BJ (cell line): Measurements from ENCODE around the gene CRYBG2. TPM values are rescaled to one million over a fixed set of nuclear protein-coding genes. Genes with fewer than 3 reads are reported as not detected.

Experiments used
- CTCF ChIA-PET: fragments of 350-600 bp; formaldehyde crosslinking; extraction: SDS; loops from one replicate; lab custom pipeline; 2021; ENCODE audit warnings: antibody characterized with exemption, inconsistent platforms; lab: Yijun Ruan, JAX
- POLR2A ChIA-PET: fragments of 300-600 bp; sonication (Branson Sonifier 250); formaldehyde crosslinking; extraction: SDS; loops from one replicate; lab custom pipeline; 2021; ENCODE audit warnings: antibody characterized with exemption; lab: Charles Lee
- DNase-seq: peaks from one replicate; pipeline ENCODE4 v3.0.0-alpha.2; 2011; ENCODE audit warnings: low read depth
- H3K27me3 ChIP-seq: 2 replicates; pipeline ENCODE4 v1.6.0; 2011; ENCODE audit warnings: low read length; ENCODE audit not compliant: control insufficient read depth, insufficient read depth
- H3K36me3 ChIP-seq: 2 replicates; pipeline ENCODE4 v1.5.1; 2011; ENCODE audit warnings: low read length; ENCODE audit not compliant: control insufficient read depth, insufficient read depth
- H3K4me3 ChIP-seq: 2 replicates; pipeline ENCODE4 v1.5.1; 2011; ENCODE audit warnings: low read depth, mild to moderate bottlenecking, control low read depth, low read length
- polyA plus RNA-seq: library from polyadenylated mRNA; depleted of rRNA; stranded (reverse); fragments of >200 nt; gene quantifications from 2 replicates; pipeline ENCODE4 v1.2.3, GENCODE V29; 2011
- TF ChIP-seq, protein P1 (sequence below): IDR thresholded peaks from 2 replicates; pipeline ENCODE4 v1.5.1; 2011; ENCODE audit warnings: low read depth, mild to moderate bottlenecking, control low read depth, inconsistent platforms, low read length, moderate library complexity; ENCODE audit not compliant: insufficient read depth

CRYBG2 gene
- polyA plus RNA-seq, 1 experiment, result 0.44 TPM

DNA sequence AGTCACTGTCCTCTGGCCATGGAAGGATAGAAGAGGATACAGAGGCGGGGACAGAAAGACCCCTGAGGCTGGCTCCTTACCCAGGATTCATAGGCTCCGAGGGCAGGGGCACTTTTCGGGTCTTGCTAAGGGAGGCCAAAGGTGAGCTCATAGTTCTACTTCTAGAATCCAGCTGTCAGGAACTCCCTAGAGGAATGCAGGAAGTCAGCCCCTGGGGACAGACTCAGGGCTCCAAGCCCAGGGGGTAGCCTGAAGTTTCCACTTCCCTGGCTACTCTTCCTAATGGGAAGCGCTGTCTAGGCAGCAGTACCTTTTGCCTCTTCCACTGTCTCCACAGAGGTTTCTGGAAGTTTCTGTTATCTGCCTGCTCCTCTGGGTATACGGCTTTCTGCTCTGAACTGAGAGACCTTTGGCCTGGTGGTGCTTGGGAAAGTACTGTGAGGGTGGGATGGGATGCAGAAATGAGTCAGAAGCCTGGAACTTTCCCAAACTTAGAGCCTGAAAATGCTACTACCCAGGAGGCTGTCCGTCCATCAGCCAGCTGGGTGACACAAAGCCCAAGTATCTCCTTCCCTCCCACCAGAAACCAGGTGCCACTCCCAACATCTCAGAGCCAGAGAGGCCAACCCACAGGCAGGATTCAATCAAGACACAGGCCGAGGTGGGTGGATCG is 51.1 kb downstream of the CRYBG2 start:
- no peak for DNase-seq
- TF ChIP-seq, protein P1, sequence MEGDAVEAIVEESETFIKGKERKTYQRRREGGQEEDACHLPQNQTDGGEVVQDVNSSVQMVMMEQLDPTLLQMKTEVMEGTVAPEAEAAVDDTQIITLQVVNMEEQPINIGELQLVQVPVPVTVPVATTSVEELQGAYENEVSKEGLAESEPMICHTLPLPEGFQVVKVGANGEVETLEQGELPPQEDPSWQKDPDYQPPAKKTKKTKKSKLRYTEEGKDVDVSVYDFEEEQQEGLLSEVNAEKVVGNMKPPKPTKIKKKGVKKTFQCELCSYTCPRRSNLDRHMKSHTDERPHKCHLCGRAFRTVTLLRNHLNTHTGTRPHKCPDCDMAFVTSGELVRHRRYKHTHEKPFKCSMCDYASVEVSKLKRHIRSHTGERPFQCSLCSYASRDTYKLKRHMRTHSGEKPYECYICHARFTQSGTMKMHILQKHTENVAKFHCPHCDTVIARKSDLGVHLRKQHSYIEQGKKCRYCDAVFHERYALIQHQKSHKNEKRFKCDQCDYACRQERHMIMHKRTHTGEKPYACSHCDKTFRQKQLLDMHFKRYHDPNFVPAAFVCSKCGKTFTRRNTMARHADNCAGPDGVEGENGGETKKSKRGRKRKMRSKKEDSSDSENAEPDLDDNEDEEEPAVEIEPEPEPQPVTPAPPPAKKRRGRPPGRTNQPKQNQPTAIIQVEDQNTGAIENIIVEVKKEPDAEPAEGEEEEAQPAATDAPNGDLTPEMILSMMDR, result no peak
- ChIA-PET CTCF (interaction anchor here (1.9 kb wide), 1 partner anchor 18 kb away, joined by 6 read pairs; no protein-coding TSS in a partner anchor), POLR2A (interaction anchor here (1.4 kb wide), 1 partner anchor 18 kb away, joined by 3 read pairs; no protein-coding TSS in a partner anchor)
- no peaks in the 10 kb centered on the region for H3K27me3 ChIP-seq
- no peaks in the 10 kb centered on the region for H3K36me3 ChIP-seq
- H3K4me3 ChIP-seq, result no peak overlapping the region

DNA sequence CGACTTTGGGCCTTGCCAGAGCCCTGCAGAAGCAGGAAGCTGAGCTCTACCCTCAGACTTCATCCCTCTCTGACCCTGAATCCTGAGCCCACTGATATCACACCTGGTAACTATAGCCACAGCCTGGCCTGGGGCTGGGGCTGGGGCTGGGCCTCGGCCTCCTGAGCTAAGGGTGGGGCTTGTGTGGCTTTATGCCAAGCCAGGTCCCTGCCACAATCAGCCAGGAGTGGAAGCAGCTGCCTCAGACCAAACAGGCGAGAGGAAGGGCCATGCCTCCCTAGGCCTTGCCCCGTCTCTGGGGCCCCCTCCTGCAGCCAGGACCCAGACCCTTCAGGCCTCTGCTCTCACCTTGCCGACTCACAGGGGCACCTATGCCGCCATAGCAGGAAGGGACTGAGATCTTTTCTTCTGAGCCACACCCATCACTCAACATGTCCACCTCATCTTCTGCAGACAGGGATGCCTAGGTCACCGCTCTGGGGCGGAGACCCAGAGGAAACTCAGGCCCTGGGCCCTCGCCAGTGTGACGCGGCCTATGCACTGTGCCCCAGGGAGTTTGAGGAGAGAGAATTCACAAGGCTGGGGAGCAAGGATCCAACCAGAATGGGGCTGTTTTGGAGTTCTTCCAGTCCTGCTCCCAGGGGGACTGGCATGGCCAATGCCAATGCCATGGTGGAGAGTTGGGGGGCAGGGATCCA is 53.2 kb downstream of the CRYBG2 start:
- Histone ChIP-seq H3K27me3 (no peaks in the 10 kb centered on the region), H3K36me3 (no peaks in the 10 kb centered on the region), H3K4me3 (no peak overlapping the region)
- no peak for DNase-seq
- POLR2A ChIA-PET, result no interaction called here
- TF ChIP-seq, protein P1, result no peak
- CTCF ChIA-PET, result interaction anchor here (0.8 to 2.4 kb wide), 3 partner anchors 16 to 21 kb away, joined by 3 to 9 read pairs (median 7); partner anchors contain the start of gene SH3BGRL3

DNA sequence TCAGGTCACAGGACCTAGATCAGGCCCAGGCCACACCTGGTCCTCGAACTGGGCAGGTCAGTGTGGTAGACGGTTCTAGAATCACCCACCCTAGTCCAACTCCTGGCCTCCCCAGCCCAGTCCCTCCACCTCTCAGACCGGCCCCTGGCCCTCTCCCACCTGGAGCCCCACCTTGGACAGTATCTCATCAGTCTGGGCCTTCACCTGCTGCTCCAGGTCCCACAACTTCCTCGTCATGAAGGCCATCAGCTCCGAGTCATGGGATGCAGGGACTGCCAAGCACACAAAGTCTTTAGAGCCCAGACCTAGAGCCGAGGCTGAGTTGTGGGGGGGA is 56.2 kb downstream of the CRYBG2 start:
- TF ChIP-seq, protein P1, result no peak
- ChIA-PET POLR2A (no interaction called here), CTCF (interaction anchor here (4.9 kb wide), 1 partner anchor 12 kb away, joined by 27 read pairs; no protein-coding TSS in a partner anchor)
- DNase-seq, result no peak
- Histone ChIP-seq H3K4me3 (no peak overlapping the region), H3K27me3 (no peaks in the 10 kb centered on the region), H3K36me3 (no peaks in the 10 kb centered on the region)

DNA sequence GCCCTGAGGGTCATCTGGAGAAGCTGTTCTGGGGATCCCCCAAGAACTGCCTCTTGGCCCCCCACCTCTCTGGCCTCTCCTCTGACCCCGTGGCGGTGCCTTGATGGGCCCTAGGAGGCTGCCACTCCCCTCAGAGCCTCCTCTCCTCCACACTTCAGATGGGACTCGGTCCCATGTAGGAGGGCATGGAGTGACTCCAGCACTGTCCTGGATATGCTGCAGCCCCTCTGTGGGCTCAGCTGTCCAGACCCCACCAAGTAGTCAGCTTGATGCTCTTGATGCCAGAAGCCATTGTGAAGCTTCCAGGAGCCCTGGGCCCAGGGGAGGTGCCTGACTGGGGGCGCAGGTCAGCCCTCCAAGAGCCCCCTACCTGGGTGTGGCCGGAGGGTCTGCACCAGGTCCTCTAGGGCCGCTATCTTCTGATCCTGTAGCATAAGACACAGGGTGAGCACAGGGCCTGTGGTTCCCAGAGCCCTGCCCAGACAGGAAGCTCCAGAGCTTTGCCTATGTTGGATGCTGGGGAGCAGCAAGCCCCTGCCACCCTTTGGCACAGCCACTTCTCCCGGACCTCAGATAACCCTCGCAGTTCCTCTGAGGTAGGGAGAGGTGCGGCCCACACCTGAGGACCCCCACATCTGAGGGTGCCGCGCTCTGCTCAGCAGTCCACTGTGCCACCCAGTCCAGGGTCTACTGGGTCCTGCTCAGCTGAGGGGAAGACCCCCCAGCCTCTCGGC is 56.7 kb downstream of the CRYBG2 start:
- Histone ChIP-seq H3K27me3 (no peaks in the 10 kb centered on the region), H3K36me3 (no peaks in the 10 kb centered on the region), H3K4me3 (no peak overlapping the region)
- CTCF ChIA-PET, result interaction anchor here (1.1 to 4.9 kb wide), 2 partner anchors 11 to 24 kb away, joined by 3 to 27 read pairs; no protein-coding TSS in a partner anchor
- no peak for DNase-seq
- TF ChIP-seq, protein P1, result no peak
- POLR2A ChIA-PET, result no interaction called here
